ENCODE data around the gene PDZRN3. TPM values are rescaled to one million over a fixed set of nuclear protein-coding genes. Genes with fewer than 3 reads are reported as not detected.

The PDZRN3 gene
- total and polyA plus RNA-seq, 2 donors (not counting 3 experiments of a cell fraction or from before 2014, with no cell fraction given) = not detected

DNA sequence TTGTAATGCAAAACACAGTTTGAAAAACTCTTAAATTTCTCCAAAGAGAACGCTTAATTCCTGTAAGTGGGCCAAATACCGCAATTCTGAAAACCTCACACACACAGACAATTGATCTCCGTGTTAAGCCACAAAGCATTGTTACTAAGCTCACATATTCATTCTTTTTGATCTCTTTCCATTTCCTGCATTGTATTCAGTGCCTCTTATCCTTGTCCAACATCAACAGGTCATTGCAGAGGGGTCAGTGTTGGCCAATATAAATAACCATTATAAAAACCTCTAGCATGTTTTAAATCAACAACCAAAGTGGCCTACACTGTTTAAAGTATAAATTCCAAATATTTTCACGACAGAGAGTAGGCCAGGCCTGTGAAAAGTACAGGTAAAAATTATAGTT, 171.1 kb downstream of the PDZRN3 start:
- DNase-seq (ENCODE audit: low read depth, low spot score) (no peak), FAIRE-seq (no peak)
- H3K9ac ChIP-seq (replicated peaks; ENCODE audit: extremely low read depth, insufficient read depth, low read length) = no peak overlapping the region
- H3K9me1 ChIP-seq (replicated peaks; ENCODE audit: control insufficient read depth, extremely low read depth, insufficient read depth, low read length) = no peaks in the 10 kb centered on the region
- no peak overlapping the region for H3K4me2 ChIP-seq (ENCODE audit: insufficient read depth, low read length)
- BruUV-seq (replicated peaks) = no TSS peak
- no peak for TF ChIP-seq GATA2 (IDR thresholded peaks at IDR 0.05; ENCODE audit: insufficient read depth, insufficient read length, low read depth, low read length)
- TF ChIP-seq, protein P1, sequence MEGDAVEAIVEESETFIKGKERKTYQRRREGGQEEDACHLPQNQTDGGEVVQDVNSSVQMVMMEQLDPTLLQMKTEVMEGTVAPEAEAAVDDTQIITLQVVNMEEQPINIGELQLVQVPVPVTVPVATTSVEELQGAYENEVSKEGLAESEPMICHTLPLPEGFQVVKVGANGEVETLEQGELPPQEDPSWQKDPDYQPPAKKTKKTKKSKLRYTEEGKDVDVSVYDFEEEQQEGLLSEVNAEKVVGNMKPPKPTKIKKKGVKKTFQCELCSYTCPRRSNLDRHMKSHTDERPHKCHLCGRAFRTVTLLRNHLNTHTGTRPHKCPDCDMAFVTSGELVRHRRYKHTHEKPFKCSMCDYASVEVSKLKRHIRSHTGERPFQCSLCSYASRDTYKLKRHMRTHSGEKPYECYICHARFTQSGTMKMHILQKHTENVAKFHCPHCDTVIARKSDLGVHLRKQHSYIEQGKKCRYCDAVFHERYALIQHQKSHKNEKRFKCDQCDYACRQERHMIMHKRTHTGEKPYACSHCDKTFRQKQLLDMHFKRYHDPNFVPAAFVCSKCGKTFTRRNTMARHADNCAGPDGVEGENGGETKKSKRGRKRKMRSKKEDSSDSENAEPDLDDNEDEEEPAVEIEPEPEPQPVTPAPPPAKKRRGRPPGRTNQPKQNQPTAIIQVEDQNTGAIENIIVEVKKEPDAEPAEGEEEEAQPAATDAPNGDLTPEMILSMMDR (IDR thresholded peaks at IDR 0.05; ENCODE audit: extremely low read depth in 1 of 2, insufficient read depth in 1 of 2, low read depth in 1 of 2, low read length in 2 of 2) = no peak
- TF ChIP-seq MYC (IDR thresholded peaks at IDR 0.05; ENCODE audit: low read depth, low read length) = no peak
- no peak for TF ChIP-seq FOS (IDR thresholded peaks at IDR 0.05; ENCODE audit: borderline replicate concordance, insufficient read depth, low read length)
- TF ChIP-seq, protein P2, sequence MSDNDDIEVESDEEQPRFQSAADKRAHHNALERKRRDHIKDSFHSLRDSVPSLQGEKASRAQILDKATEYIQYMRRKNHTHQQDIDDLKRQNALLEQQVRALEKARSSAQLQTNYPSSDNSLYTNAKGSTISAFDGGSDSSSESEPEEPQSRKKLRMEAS (IDR thresholded peaks at IDR 0.05; ENCODE audit: insufficient read depth, insufficient read length) = no peak
- no peak for TF ChIP-seq POLR2A (IDR thresholded peaks at IDR 0.05; ENCODE audit: low read depth, low read length)
- TF ChIP-seq POLR2AphosphoS5 (IDR thresholded peaks at IDR 0.05; ENCODE audit: insufficient read depth, low read depth, low read length) = no peak
- TF ChIP-seq EZH2 (IDR thresholded peaks at IDR 0.05; ENCODE audit: borderline replicate concordance, low read depth, low read length, severe bottlenecking) = no peak
- TF ChIP-seq JUN (IDR thresholded peaks at IDR 0.05; ENCODE audit: borderline replicate concordance, insufficient read depth, insufficient read length, low read depth) = no peak
- ChIA-PET POLR2A (no interaction called here), CTCF (no interaction called here)
- intact Hi-C loops (cut with micrococcal nuclease) (no loop called here), dilution Hi-C loops (cut with MboI; ENCODE audit: extremely low pct_ligation_motif_present, low sequenced_read_pairs) (no loop called here)
- H3K4me3 ChIP-seq (replicated peaks in 1 of 3; ENCODE audit: insufficient read depth in 1 of 3, low read depth in 1 of 3, low read length in 3 of 3) = no peak overlapping the region
- H3K27ac ChIP-seq (ENCODE audit: insufficient read depth, low read depth, low read length) = no peak overlapping the region
- no peaks in the 10 kb centered on the region for H3K79me2 ChIP-seq (ENCODE audit: control insufficient read depth, insufficient read depth, low read length)
- H4K20me1 ChIP-seq (replicated peaks; ENCODE audit: control insufficient read depth, extremely low read depth, insufficient read depth, low read length) = no peaks in the 10 kb centered on the region
- no peak overlapping the region for H2AFZ ChIP-seq (ENCODE audit: low read depth, low read length)
- no peaks in the 10 kb centered on the region for H3K36me3 ChIP-seq (ENCODE audit: control insufficient read depth in 2 of 2, extremely low read depth in 1 of 2, insufficient read depth in 2 of 2, low read length in 2 of 2)
- no peaks in the 10 kb centered on the region for H3K4me1 ChIP-seq (ENCODE audit: control insufficient read depth, extremely low read depth, insufficient read depth, low read length)
- no peaks in the 10 kb centered on the region for H3K9me3 ChIP-seq (replicated peaks; ENCODE audit: control insufficient read depth, insufficient read depth, low read length)
- H3K27me3 ChIP-seq (ENCODE audit: control insufficient read depth in 2 of 2, insufficient read depth in 2 of 2, low read length in 2 of 2) = no peaks in the 10 kb centered on the region
